Measurements from ENCODE around the gene TTLL10.

TTLL10 gene

DNA sequence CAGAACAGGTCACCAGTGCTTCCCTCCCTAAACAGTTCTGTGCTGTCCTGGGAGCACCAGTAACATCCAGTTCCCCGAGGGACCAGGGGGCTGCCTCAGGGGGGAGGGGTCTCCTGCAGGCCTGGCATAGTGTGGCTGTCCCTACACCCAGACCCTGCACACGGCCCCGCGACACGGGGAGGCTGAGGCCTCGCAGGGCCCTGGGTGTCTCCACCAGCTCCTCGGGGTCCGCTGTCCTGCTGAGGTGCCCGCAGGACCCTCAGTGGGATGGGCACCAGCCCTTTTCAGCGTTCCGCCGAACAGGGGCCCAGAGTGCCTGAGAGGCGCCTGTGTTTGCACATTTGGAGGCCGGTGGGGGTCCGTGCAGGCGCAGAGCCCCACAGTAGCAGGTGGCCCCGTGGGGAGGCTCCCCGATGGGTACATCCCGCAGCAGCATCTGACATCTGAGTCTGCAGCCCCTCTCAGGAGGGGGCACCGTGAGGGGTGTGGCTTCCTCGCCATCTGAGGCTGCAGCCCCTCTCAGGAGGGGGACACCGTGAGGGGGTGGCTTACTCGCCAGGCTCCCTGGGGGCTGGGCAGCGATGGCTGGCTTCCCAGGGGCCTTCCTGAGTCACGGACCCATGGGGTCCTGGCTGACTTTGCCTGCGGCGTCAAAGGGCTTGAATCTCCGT lies 39.2 kb upstream of the TTLL10 start:
- DNase-seq (ENCODE audit: low read depth), result no peak
- TF ChIP-seq, protein P1, sequence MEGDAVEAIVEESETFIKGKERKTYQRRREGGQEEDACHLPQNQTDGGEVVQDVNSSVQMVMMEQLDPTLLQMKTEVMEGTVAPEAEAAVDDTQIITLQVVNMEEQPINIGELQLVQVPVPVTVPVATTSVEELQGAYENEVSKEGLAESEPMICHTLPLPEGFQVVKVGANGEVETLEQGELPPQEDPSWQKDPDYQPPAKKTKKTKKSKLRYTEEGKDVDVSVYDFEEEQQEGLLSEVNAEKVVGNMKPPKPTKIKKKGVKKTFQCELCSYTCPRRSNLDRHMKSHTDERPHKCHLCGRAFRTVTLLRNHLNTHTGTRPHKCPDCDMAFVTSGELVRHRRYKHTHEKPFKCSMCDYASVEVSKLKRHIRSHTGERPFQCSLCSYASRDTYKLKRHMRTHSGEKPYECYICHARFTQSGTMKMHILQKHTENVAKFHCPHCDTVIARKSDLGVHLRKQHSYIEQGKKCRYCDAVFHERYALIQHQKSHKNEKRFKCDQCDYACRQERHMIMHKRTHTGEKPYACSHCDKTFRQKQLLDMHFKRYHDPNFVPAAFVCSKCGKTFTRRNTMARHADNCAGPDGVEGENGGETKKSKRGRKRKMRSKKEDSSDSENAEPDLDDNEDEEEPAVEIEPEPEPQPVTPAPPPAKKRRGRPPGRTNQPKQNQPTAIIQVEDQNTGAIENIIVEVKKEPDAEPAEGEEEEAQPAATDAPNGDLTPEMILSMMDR (conservative IDR thresholded peaks at IDR 0.05; ENCODE audit: control insufficient read depth, insufficient read depth, low read depth, low read length), result no peak
- H3K4me3 ChIP-seq (ENCODE audit: control insufficient read depth, low read depth, low read length), result no peak overlapping the region

DNA sequence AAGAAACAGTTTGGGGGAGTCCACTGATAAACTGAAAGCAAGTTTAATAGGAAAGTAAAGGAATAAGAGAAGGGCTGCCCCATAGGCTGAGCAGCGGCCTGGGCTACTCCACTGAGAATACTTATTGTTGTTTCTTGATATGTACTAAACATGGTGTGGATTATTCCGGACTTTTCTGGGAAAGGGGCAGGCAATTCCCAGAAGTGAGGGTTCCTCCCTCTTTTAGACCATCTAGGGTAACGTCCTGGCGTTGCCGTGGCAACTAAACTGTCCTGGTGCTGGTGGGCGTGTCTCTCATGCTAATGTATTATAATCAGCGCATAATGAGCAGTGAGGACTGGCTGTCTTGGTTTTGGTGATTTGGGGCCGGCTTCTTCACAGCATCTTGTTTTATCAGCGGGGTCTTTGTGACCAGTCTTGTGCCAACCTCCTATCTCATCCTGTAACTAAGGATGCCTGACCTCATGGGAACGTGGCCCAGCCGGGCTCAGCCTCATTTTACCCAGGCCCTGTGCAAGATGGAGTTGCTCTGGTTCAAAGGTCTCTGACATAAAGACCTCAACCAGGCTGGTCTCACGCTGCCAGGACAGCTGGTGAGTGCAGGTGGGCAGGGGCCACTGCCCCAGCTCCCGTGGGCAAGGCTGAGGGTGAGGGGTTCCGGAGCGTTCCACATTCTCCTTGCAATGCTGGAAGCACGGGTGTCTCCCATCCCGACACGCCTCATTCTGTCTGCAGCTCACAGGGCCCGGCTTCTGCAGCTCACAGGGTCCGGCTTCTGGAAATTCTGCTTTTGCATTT lies 38.1 kb upstream of the TTLL10 start:
- no peak for DNase-seq (ENCODE audit: low read depth)
- H3K4me3 ChIP-seq (ENCODE audit: control insufficient read depth, low read depth, low read length), result no peak overlapping the region

DNA sequence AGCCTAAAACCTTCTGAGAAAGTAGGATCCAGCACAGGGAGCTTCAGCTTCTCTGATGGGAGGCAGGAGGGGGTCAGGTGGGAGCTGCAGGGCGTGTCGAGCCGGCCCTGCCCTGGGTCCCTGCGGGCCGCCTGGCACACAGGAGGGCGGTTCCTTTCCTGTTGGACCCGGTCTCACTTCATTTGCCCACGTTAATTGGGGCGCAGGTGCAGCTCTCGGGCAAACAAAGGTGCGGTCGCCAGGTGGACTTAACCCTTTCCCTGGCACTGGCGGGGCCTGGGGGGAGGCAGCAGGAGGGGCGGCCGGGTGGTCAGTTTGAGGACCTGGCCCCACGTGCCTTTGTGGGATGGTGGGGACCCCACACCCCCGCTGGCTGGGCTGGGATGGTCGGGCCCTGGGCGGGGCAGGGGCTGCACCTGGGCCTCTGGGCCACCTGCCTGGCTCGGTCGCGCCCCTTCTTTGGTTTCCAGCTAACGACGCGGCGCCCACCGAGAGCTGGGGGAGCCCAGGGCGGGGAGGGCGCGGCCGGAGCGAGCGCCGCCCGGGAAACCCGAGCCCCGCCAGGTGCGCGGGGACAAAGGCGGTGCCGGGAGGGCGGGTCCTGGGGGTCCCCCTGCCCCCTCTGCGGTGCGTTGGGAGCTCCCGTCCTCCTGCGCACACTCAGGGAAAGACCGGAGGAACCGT lies 37.0 kb upstream of the TTLL10 start:
- TF ChIP-seq, protein P1 (conservative IDR thresholded peaks at IDR 0.05; ENCODE audit: control insufficient read depth, insufficient read depth, low read depth, low read length), result no peak
- DNase-seq (ENCODE audit: low read depth), result no peak
- H3K4me3 ChIP-seq (ENCODE audit: control insufficient read depth, low read depth, low read length), result no peak overlapping the region

More for the DNA sequence above, 38.1 kb upstream of the TTLL10 start:
- TF ChIP-seq, protein P1 (conservative IDR thresholded peaks at IDR 0.05; ENCODE audit: control insufficient read depth, insufficient read depth, low read depth, low read length), result no peak

DNA sequence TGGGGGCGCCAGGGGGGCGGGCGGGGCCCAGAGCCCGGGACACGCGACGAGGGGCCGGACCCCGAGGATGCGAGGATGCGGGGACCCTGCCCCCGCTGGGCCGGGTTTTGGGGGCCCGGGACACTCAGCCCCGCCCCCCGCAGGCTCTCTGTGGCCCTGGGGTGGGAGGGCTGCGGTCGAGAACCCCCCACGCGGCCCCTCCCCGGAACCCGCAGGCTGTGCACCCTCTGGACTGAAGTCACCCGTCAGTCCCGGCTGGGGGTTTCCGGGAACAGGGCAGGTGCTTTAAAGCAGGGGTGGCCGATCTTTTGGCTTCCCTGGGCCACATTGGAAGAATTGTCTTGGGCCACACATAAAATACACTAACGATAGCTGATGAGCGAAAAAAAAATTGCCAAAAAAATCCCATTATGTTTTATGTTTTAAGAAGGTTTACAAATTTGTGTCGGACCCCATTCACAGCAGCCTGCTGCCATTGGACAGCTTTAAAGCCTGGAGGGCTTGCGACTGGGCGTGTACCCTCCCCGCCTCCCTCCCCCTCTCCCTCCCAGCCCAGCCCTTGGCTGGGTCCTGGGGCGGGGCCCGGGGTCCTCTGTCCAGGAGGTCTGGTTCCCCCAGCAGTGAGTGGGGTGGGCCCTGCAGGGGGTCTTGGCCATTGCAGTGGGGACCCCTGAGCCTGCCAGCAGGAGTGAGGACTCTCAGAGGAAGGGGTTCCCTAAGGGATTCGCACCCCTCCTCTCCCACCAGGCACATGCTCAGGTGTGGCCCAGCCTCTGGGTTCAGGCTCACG lies 36.2 kb upstream of the TTLL10 start:
- DNase-seq (ENCODE audit: low read depth), result no peak

DNA sequence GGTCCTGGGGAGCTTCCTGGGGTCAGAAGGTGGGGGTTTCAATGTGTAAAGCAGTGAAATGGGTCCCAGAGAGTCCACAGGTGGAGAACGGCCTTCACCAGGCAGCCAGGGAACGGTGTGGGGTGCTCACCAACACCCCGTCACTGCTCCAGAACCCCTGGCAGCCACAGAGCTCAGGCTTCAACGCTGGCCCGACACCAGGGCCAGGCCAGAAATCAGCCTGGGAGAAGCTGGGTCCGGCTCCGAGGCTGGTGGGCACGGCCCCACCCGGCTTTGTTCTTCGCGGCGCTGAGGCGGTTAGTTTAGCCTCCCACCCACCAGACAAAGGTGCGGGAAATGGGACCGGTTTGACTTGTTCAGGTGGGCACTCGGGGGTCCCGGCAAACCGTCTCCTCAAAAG lies 33.0 kb upstream of the TTLL10 start:
- H3K4me3 ChIP-seq (ENCODE audit: control insufficient read depth, low read depth, low read length), result no peak overlapping the region
- no peak for DNase-seq (ENCODE audit: low read depth)
- TF ChIP-seq, protein P1 (conservative IDR thresholded peaks at IDR 0.05; ENCODE audit: control insufficient read depth, insufficient read depth, low read depth, low read length), result no peak

More for the DNA sequence above, 36.2 kb upstream of the TTLL10 start:
- TF ChIP-seq, protein P1 (conservative IDR thresholded peaks at IDR 0.05; ENCODE audit: control insufficient read depth, insufficient read depth, low read depth, low read length), result no peak
- H3K4me3 ChIP-seq (ENCODE audit: control insufficient read depth, low read depth, low read length), result no peak overlapping the region
